Activated CD4-positive, alpha-beta T cell treated with anti-CD3 and anti-CD28 coated beads for 4 hours (primary cell): ENCODE results near the gene OST4.
"Not testable (repeated sequence)": the region's sequence is repeated elsewhere in the genome, so short reads cannot be mapped to it uniquely, and the experiment has no call there.

ENCODE experiments used
- DNase-seq, 2 donors: peaks; one replicate each; pipeline ENCODE4 v3.0.0-alpha.2; 2020

The OST4 gene

DNA sequence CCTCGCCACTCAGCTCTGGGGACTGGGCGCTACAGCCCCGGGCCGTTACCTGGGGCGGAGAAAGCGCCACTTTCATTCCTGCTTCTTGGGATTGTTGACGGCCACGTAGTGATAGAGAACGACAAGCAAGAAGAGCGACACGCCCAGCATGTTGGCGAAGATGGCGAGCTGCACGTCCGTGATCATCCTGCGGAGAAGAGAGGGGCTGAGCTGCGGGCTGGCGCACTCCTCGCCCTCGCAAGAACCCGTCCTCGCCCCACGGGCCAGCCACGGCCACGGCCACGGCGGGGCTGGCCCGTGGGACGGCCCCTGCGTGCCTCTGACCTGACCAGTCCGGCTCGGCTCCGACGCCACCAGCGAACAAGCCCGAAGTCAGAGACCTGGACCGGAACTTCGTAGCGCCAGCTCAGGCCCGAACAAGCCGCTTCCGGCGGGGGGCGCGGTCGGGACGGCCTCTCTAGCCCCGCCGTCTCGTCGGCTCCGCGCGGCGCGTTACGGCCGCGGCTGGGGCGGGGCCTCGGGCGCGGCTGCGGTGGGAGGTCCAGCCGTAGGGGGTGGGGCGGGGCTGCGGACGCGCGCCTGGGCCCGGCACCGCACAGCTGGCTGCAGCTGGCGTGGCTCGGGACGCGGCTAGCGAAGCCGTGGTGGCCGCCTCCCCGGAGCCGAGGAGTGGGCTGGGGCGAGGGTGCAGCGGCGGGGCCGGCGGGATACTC lies at the start of gene OST4:
Gene OST4 (minus strand): TSS at position 378 of the 713 bp plus-strand sequence.
- DNase-seq, result peak; percentile 84 to 86

DNA sequence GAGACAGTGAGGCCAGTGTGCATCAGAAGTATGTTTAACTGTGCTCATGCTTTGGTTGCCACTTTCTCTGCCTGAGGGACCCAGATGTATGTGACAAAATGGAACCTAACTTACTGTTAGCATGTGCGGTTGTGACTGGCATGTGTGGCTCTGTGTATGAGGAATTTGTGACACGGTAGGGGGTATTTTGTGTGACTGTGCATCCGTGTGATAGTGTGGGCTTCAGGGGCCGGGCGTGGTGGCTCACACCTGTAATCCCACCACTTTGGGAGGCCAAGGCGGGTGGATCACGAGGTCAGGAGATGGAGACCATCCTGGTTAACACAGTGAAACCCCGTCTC lies 47.8 kb upstream of the OST4 start:
- DNase-seq, result not testable (repeated sequence)

DNA sequence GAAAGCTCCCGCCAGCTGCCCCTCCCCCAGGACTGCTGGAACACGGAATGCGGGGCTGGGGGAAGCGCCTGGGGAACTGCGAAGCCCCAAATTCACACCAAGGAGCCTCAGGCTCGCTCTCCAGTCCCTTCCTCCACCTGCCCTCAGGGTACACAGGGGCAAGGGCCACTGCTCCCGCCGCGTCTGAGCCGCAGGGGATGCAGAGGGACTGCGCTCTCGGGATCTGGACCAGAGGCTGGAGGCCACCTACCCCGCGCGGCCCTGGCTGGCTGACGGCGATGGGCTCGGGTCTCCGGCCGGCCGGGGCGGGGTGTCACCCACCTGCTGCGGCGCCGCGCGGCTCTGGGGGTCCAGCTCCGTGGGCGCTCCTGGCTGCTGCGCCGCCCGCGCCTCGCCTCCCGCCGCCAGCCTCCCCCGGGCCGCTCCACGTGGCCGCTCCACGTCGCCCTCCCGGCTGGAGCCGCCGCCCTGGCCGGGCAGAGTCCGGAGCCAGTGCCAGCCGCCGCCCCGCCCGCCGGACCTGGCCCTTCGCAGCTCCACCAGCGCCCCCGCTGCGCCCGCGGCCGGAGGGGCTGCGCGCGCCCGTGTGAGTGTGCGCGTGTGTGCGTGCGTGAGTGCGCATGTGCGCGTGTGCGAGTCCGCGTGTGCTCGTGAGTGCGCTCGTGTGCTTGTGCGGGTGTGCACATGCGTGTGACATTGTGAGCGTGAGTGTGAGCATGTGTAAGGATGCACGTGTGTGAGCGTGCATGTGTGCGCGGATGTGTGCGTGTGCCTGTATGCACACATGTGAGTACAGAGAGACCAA lies 47.3 kb upstream of the OST4 start, which contains the start of gene CGREF1:
Gene CGREF1 (minus strand): TSS at position 604 of the 805 bp plus-strand sequence. CDS start 14,762 bp downstream, outside the sequence.
- DNase-seq, result no peak

DNA sequence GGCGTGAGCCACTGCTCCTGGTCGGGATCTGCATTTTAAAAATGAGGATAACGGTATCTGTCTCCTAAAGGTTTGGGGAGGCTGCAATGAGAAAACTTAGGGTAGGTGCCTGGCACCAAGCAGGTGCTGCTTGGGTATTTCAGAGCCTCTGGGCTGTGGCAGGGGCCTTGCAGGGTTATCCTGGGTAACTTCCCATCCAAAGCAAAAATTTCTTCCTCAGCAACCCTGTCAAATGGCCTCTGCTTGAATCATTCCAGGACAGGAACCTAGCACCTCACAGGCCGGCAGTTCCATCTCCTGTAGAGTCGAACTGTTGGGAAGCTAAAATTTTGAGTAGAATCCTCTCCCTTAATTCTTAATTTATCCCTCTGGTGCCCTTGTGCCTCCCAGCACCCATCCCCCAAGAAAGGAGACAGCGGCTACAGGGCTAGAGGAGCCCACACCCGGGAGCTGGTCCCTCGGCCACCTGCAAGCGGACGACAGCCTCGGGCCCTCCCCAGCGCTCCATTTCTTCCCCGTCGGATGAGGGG lies 46.6 kb upstream of the OST4 start:
- no peak for DNase-seq

DNA sequence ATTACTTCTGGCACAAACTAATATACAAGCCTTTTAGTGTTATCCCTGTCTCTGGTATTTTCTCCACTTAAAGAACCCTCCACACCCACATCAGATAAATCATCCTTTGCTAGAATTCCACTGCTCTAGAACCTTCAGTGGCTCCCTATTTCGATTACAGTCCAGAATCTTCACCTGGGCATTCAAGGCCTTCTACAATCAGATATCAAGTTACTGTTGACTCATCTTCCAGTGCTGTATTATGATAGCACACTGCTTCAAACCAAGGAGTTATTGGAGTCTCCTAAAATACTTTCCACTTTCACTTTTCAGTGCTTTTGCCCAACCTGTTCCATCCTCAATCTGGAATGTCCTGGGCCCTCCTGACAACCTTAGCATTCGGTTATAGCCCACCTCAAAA lies 44.1 kb upstream of the OST4 start:
- no peak for DNase-seq

DNA sequence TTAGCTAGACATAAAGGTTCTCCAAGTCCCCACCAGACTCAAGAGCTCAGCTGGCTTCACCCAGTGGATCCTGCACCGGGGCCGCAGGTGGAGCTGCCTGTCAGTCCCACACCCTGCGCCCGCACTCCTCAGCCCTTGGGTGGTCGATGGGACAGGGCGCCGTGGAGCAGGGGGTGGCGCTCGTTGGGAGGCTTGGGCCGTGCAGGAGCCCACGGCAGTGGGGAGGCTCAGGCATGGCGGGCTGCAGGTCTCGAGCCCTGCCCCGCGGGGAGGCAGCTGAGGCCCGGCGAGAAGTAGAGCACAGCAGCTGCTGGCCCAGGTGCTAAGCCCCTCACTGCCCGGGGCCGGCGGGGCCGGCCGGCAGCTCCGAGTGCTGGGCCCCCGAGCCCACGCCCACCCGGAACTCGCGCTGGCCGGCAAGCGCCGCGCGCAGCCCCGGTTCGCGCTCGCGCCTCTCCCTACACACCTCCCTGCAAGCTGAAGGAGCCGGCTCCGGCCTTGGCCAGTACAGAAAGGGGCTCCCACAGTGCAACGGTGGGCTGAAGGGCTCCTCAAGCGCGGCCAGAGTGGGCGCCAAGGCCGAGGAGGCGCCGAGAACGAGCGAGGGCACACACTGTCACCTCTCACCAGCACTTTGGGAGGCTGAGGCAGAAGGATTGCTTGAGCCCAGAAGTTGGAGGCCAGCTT lies 40.1 kb upstream of the OST4 start:
- DNase-seq, result not testable (repeated sequence)

DNA sequence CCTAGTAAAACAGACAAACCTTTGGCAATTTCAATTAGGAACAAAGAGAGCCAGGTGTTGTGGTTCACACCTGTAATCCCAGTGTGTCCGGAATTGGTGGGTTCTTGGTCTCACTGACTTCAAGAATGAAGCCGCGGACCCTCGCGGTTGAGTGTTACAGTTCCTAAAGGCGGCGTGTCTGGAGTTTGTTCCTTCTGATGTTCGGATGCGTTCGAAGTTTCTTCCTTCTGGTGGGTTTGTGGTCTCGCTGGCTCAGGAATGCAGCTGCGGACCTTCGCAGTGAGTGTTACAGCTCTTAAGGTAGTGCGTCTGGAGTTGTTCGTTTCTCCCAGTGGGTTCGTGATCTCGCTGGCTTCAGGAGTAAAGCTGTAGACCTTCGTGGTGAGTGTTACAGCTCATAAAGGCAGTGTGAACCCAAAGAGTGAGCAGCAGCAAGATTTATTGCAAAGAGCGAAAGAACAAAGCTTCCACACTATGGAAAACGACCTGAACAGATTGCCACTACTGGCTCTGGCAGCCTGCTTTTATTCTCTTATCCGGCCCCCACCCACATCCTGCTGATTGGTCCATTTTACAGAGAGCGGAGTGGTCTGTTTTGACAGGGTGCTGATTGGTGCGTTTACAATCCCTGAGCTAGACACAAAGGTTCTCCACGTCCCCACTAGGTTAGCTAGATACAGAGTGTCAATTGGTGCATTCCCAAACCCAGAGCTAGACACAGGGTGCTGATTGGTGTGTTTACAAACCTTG lies 39.3 kb upstream of the OST4 start:
- DNase-seq, result not testable (repeated sequence)

DNA sequence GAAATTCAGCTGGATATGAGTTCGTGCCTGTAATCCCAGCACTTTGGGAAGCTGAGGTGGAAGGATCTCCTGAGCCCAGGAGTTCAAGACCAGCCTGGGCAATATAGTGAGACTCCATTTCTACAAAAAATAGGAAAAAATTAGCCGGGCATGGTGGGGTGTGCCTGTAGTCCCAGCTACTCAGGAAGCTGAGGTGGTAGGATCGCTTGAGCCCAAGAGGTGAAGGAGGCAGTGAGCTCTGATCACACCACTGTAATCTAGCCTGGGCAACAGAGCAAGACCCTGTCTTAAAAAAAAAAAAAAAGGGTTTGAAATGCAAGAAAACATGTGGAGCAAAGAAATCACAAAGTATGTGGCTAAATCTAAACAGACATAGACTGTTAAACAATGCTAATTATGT lies 37.6 kb upstream of the OST4 start:
- no peak for DNase-seq

DNA sequence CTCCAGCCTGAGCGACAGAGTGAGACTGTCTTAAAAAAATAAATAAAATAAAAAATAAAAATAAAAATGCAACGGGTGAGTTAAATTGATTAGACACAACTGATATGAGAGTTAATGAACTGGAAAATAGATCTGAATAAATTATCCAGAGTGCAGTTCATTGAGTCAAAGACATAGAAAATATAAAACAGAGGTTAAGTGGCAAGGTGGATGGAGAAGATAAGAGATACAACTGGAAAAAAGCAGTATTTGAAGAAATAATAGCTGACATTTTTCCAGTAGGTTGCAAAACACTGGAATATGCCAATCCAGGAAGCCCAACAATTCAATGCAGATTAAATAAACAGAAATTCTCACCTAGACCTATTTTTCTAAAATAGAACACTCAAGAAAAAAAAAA lies 36.8 kb upstream of the OST4 start:
- DNase-seq, result no peak

DNA sequence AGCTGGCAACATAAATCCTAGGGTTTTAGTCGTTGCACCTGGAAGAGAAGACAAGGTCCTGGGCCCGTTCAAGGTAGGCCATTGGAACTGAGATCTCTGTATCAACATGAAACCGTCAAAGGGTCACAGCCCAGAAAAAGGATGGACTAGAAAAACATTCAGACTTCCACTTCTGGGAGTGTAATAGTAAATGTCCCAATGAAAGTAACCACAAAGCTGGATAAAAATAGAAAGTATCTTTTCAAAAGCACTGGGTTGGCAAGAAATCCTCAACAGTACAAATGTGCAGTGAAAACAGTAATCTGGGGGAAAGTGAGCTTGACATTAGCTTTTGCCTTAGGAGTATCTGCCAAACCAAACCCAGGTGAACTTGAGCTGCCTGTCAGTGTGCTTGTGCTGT lies 34.5 kb upstream of the OST4 start:
- no peak for DNase-seq

DNA sequence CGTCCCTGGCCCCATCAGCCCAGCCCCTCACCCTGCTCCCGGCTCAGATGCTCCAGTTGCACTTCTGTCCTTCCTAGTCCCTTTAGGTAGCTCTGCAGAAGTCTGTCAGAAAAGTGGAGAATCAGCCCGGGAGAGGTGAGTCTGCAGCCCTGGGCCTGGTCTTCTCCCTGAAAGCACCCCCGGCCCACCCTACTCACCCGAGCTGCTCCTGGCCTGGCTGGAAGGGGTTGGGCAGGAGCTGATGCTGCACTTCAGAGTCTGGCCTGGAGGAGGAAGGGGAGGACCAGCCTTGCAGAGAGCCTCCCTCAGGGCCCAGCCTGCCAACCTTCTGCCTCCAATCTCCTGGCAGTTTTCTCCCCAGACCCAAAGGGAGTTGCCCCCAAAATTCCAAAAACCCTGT lies 30.9 kb upstream of the OST4 start:
- DNase-seq, result no peak

DNA sequence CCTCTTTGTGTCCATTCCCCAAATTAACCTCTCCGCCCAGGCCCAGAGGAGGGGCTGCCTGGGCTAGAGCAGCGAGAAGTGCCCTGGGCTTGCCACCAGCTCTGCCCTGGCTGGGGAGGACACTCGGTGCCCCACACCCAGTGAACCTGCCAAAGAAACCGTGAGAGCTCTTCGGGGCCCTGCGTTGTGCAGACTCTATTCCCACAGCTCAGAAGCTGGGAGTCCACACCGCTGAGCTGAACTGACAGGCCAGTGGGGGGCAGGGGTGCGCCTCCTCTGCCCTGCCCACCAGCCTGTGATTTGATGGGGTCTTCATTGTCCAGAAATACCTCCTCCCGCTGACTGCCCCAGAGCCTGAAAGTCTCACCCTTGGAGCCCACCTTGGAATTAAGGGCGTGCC lies 28.6 kb upstream of the OST4 start:
- no peak for DNase-seq

DNA sequence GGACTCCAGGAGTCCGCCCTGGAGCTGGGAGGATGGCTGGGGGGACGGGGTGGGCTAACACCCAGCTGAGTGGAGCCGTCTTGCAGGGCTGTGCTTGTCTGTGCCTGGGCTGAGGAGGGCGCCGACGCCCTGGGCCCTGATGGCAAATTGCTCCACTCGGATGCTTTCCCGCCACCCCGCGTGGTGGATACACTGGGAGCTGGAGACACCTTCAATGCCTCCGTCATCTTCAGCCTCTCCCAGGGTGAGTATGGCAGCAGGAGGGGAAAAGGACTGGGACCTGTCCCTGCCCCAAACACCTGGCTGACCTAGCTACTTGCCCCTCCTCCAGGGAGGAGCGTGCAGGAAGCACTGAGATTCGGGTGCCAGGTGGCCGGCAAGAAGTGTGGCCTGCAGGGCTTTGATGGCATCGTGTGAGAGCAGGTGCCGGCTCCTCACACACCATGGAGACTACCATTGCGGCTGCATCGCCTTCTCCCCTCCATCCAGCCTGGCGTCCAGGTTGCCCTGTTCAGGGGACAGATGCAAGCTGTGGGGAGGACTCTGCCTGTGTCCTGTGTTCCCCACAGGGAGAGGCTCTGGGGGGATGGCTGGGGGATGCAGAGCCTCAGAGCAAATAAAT lies 28.0 kb upstream of the OST4 start:
- no peak for DNase-seq

DNA sequence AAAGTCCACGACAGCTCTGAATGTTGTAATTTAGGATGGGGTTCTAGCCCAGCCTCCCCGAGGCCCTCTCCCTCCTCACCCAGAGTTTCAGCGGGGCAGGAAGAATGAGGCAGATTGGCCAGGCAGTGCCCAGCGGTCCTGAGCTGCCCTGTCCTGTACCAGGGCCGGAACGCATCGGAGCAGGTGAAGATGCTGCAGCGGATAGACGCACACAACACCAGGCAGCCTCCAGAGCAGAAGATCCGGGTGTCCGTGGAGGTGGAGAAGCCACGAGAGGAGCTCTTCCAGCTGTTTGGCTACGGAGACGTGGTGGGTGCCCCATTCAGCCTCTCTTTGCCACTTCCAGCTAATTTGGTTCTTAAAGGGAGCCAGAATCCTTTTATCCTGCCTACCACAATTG lies 25.9 kb upstream of the OST4 start:
- no peak for DNase-seq

DNA sequence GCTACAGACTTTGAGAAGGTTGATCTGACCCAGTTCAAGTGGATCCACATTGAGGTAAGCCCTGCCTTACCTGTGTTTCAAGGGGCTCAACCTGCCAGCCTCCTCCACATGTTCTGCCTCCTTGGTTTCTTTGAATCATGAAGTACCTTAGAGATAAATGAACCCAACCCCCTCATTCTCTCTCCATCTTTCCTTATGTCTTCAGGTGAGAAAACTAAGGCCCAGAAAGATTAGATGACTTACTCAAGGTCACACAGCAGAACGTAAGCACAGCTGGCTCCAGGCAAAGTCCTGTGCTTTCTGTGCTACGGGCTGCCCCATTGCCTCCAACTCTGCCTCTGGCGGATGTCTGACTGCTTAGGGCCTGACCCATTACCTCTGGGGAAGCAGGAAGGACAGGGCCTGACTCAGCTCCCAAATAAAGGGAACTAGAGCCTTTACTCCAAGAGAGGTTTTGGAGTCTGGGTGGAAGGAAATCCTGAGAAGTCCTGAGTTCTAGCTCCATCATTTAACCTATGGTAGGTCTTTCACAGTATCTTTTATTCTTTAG lies 25.4 kb upstream of the OST4 start:
- DNase-seq, result no peak

DNA sequence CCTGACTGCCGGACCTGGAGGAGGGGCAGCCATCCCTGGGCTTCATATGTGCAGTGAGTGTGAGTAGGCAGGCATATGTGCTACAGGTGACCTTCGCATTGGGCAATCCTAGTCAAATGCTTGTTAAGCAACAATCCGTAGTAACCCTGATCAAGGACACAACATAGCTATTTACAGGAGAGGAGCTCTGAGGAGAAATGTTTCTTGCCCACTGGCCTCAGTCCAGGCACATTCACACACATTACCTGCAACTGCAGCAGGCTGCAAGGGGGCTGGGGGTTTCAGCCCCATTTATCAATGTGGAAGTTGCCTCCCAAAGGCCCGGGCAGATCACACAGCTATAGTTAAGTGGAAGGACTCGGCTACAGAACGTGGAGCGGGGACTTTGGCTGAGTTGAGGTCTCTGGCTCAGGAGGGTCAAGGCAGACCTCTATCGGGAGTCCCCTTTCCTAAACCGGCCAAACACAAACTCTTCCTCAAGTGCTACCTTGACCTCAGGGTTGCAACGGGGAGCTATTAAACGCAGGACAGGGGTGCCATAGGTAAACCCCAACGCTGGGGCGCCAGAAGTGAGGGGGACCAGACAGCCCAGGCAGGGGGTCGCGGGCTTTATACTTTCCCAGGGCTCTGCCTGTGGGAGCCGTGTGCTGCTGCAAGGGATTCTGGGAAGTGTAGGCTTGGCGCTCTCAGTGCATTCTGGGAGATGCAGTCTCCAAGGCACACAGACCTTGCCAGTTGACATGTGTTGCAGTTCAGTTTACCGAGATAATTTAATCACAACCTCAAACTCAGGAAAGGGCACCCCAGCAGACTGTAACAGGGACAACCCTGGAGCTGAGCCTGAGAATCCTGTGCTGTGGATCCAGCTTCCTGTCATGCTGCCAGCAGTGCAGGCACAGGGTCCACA lies 24.5 kb upstream of the OST4 start:
- peak in 1 of 2 donors; percentile 41 for DNase-seq

DNA sequence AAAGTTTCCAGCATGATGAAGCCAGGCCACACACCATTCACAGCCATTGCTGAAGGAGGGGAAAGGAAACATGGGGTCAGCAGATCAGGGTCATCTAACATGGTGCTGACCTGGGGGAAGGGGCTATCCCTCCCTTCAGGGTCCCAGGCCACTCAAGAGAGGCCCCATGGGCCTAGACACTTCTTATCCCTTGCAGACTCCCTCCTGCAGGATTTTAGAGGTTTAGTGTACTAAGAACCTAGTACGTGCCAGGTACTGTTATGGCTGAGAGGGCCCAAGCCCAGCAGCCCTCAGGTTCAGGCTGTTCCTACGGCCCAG lies 23.9 kb upstream of the OST4 start:
- DNase-seq, result no peak

DNA sequence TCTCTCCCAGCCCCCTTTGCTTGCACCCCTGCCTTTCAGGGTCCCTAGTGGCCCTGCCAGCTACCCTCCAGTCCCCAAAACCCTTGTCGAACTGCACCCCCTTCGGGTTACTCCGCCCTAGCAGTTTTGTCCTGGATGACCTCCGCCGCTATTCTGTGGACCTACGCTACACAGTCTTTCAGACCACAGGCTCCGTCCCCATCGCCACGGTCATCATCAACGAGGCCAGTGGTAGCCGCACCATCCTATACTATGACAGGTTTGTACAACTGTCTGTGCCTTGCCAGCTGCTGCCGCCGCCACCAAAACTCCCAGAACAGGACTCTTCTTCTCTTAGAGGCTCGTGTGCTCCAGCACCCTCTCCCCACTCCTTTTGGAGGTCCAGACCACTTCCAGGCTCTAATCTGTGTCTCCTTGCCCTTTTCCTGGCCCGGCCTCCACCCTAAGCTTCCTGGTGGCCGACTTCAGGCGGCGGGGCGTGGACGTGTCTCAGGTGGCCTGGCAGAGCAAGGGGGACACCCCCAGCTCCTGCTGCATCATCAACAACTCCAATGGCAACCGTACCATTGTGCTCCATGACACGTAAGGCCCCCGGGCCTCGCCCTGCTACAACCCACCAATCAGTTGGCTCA lies 23.0 kb upstream of the OST4 start:
- DNase-seq, result no peak

DNA sequence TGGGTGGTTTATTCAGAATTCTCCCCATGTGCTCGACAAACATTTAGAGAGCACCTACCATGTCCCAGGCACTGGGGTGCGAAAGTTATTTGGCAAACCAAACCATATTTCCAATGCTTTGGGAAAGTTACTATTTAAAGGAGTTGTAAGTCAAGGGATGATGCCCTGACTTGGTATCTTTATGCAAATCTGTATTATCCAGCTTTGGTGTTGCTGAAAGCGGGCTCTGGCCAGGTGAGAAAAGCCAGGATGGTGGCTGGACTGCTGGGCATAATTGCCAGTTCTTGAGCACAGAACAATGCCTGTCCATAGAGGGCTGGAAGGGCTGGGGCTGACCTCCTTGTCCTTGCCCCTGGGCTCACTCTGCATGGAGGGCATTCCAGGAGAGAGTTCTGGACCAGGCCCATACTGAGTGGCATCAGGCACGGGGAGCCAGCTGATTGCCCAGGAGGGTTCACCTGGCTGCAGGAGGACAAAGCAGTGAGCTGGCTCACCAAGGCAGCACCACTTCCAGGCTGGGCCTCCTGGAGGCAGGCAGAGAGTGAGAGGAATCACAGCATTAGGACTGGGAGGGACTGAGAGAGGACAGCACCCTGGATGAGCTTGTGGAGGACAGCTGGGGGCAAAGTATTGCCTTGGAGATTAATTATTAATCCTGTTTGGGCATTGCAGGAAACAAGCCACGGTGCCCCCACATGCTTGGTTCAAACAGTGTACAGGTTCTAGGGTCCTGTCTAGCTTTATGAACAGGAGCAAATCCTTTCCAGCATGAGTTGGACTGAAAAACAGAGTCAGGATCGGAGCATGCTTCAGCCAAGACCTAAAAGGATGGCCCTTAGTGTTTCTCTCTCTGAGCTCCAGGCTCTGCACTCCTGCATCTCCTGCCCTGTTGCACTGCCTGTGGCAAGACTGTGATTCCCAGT lies 22.2 kb upstream of the OST4 start:
- no peak for DNase-seq
